H1 (cell line): ENCODE measurements around the gene PTPRD. TPM values are rescaled to one million over a fixed set of nuclear protein-coding genes. Genes with fewer than 3 reads are reported as not detected.
A peak's percentile ranks its signal among the peaks of the same experiment; 100 is the strongest.

Source experiments
- CTCF ChIA-PET: fragments of 300-600 bp; sonication (Branson Sonifier 250); formaldehyde crosslinking; loops from one replicate; lab custom pipeline; 2021; ENCODE audit not compliant: partially characterized antibody; lab: Charles Lee
- POLR2A ChIA-PET: fragments of 300-600 bp; sonication (Branson Sonifier 250); formaldehyde crosslinking; loops from one replicate; lab custom pipeline; 2021; ENCODE audit warnings: inconsistent platforms; ENCODE audit not compliant: partially characterized antibody; lab: Charles Lee
- DNase-seq, 2 experiments: peaks; one replicate each; pipeline versions ENCODE4 v3.0.0 to v3.0.0-alpha.2; 2010 to 2022; ENCODE audit warnings: low spot score in 2 of 2, low read depth in 1 of 2, mixed read lengths in 1 of 2
- FAIRE-seq: peaks from 2 replicates; lab custom pipeline; 2011; peaks lifted over from hg19 to GRCh38; lab: Jason Lieb, UNC
- H2AFZ ChIP-seq: 2 replicates; pipeline ENCODE4 v1.8.1; 2012; ENCODE audit warnings: low read length, inconsistent platforms
- H2AK5ac ChIP-seq: 2 replicates; pipeline ENCODE4 v1.6.1; 2013; ENCODE audit warnings: low read depth, low read length
- H2BK120ac ChIP-seq: replicated peaks from 2 replicates; pipeline ENCODE3; 2013; ENCODE audit warnings: low read depth, low read length, inconsistent platforms
- H2BK12ac ChIP-seq: 2 replicates; pipeline ENCODE4 v1.6.1; 2013; ENCODE audit warnings: low read depth, low read length
- H2BK15ac ChIP-seq: 2 replicates; pipeline ENCODE4 v1.6.1; 2013; ENCODE audit warnings: low read length
- H2BK20ac ChIP-seq: 2 replicates; pipeline ENCODE4 v1.6.1; 2013; ENCODE audit warnings: low read length
- H2BK5ac ChIP-seq: 2 replicates; pipeline ENCODE4 v1.6.1; 2013; ENCODE audit warnings: low read depth, low read length
- H3K14ac ChIP-seq: 2 replicates; pipeline ENCODE4 v1.6.1; 2013; ENCODE audit warnings: inconsistent platforms; ENCODE audit not compliant: insufficient read length
- H3K18ac ChIP-seq: 2 replicates; pipeline ENCODE4 v1.6.1; 2013; ENCODE audit warnings: low read length; ENCODE audit errors: extremely low read depth
- H3K23ac ChIP-seq: 2 replicates; pipeline ENCODE4 v1.6.1; 2013; ENCODE audit warnings: inconsistent platforms; ENCODE audit not compliant: insufficient read length
- H3K23me2 ChIP-seq: 2 replicates; pipeline ENCODE4 v1.6.1; 2013; ENCODE audit warnings: low read depth, low read length
- H3K27ac ChIP-seq: 2 replicates; pipeline ENCODE4 v1.6.1; 2011; ENCODE audit warnings: low read depth, low read length, inconsistent platforms
- H3K27me3 ChIP-seq, 4 experiments: replicated peaks in 1 of 4; 1 replicate in 1 of 4; 2 replicates in 3 of 4; pipeline versions ENCODE4 v1.6.1 to v1.8.1; 2011 to 2013; ENCODE audit warnings: low read length in 3 of 4, mild to moderate bottlenecking in 3 of 4, inconsistent platforms in 2 of 4, mixed read lengths in 2 of 4, moderate library complexity in 1 of 4; ENCODE audit not compliant: control insufficient read depth in 3 of 4, insufficient read depth in 3 of 4; ENCODE audit errors: extremely low read depth in 1 of 4
- H3K36me3 ChIP-seq, 4 experiments: 2 replicates each; pipeline versions ENCODE4 v1.6.1 to v1.8.1; 2011 to 2013; ENCODE audit warnings: mild to moderate bottlenecking in 4 of 4, low read length in 3 of 4, moderate library complexity in 2 of 4, control low read depth in 1 of 4, inconsistent platforms in 1 of 4; ENCODE audit not compliant: insufficient read depth in 4 of 4, control insufficient read depth in 2 of 4
- H3K4ac ChIP-seq: replicated peaks from 2 replicates; pipeline ENCODE3; 2013; ENCODE audit warnings: low read length, low read depth, mixed read lengths, inconsistent platforms; ENCODE audit not compliant: insufficient read length
- H3K4me1 ChIP-seq, 4 experiments: replicated peaks in 1 of 4; 1 replicate in 1 of 4; 2 replicates in 3 of 4; pipeline versions ENCODE4 v1.6.1 to v1.8.1; 2011 to 2013; ENCODE audit warnings: low read length in 3 of 4, inconsistent platforms in 2 of 4, mixed read lengths in 1 of 4; ENCODE audit not compliant: insufficient read depth in 4 of 4, control insufficient read depth in 3 of 4
- H3K4me2 ChIP-seq, 2 experiments: 2 replicates each; pipeline versions ENCODE4 v1.6.1 to v1.8.1; 2011 to 2013; ENCODE audit warnings: low read depth in 2 of 2, low read length in 2 of 2, control low read depth in 1 of 2, inconsistent platforms in 1 of 2, mild to moderate bottlenecking in 1 of 2; ENCODE audit not compliant: insufficient read depth in 1 of 2
- H3K4me3 ChIP-seq, 4 experiments: fragments of 200-600, 300-600 bp in 1 of 4; sonication (generic), shearing (Covaris generic), sonication (Bioruptor Twin) in 1 of 4; 2 replicates each; pipeline versions ENCODE4 v1.5.1 to v1.8.1; 2011 to 2016; ENCODE audit warnings: low read length in 4 of 4, low read depth in 3 of 4, control low read depth in 2 of 4, inconsistent platforms in 2 of 4, mild to moderate bottlenecking in 2 of 4, mixed read lengths in 1 of 4, moderate library complexity in 1 of 4; ENCODE audit not compliant: insufficient read depth in 2 of 4; ENCODE audit errors: extremely low read depth in 1 of 4
- H3K56ac ChIP-seq: replicated peaks from 2 replicates; pipeline ENCODE3; 2013; ENCODE audit warnings: low read depth, mild to moderate bottlenecking, mixed read lengths, low read length, inconsistent platforms; ENCODE audit not compliant: insufficient read length
- H3K79me1 ChIP-seq: 2 replicates; pipeline ENCODE4 v1.6.1; 2013; ENCODE audit warnings: low read depth, low read length, control low read depth
- H3K79me2 ChIP-seq, 2 experiments: 2 replicates each; pipeline versions ENCODE4 v1.6.1 to v1.8.1; 2012 to 2013; ENCODE audit warnings: low read length in 2 of 2, mild to moderate bottlenecking in 2 of 2, inconsistent platforms in 1 of 2; ENCODE audit not compliant: insufficient read depth in 2 of 2, control insufficient read depth in 1 of 2
- H3K9ac ChIP-seq, 4 experiments: replicated peaks in 1 of 4; 1 replicate in 1 of 4; 2 replicates in 3 of 4; pipeline versions ENCODE4 v1.6.1 to v1.8.1; 2011 to 2013; ENCODE audit warnings: low read depth in 3 of 4, low read length in 3 of 4, control low read depth in 2 of 4, mild to moderate bottlenecking in 2 of 4, moderate library complexity in 2 of 4, inconsistent platforms in 1 of 4; ENCODE audit errors: extremely low read depth in 1 of 4
- H3K9me3 ChIP-seq, 2 experiments: 2 replicates each; pipeline versions ENCODE4 v1.6.1 to v1.8.1; 2012 to 2013; ENCODE audit warnings: mild to moderate bottlenecking in 2 of 2, moderate library complexity in 2 of 2, control low read depth in 1 of 2, inconsistent platforms in 1 of 2, low read depth in 1 of 2, low read length in 1 of 2, mixed read lengths in 1 of 2; ENCODE audit not compliant: insufficient read depth in 2 of 2
- H4K20me1 ChIP-seq, 2 experiments: replicated peaks in 1 of 2; 2 replicates each; pipeline versions ENCODE3 to v1.8.1; 2011 to 2013; ENCODE audit warnings: inconsistent platforms in 2 of 2, low read length in 2 of 2, mild to moderate bottlenecking in 1 of 2; ENCODE audit not compliant: insufficient read depth in 2 of 2, control insufficient read depth in 1 of 2
- H4K5ac ChIP-seq: 2 replicates; pipeline ENCODE4 v1.6.1; 2013; ENCODE audit warnings: low read length, low read depth, mixed read lengths, inconsistent platforms; ENCODE audit not compliant: insufficient read length
- H4K8ac ChIP-seq: 2 replicates; pipeline ENCODE4 v1.8.0; 2013; ENCODE audit warnings: mild to moderate bottlenecking, moderate library complexity, low read length, inconsistent platforms; ENCODE audit not compliant: insufficient read depth; ENCODE audit errors: extremely low read depth
- H4K91ac ChIP-seq: replicated peaks from 2 replicates; pipeline ENCODE3; 2013; ENCODE audit warnings: low read length, mixed read lengths, inconsistent platforms; ENCODE audit not compliant: insufficient read length
- CBX5 ChIP-seq: fragments of 300-800, 300-1000 bp; sonication (generic); IDR thresholded peaks from 2 replicates; pipeline ENCODE4 v1.7.1; 2016; ENCODE audit warnings: antibody characterized with exemption, low read length, low read depth
- EGR1 ChIP-seq: IDR thresholded peaks from 2 replicates; pipeline ENCODE4 v1.6.1; 2011; ENCODE audit warnings: low read depth, low read length, borderline replicate concordance
- GABPA ChIP-seq: IDR thresholded peaks from 2 replicates; pipeline ENCODE4 v1.6.1; 2011; ENCODE audit warnings: mild to moderate bottlenecking, low read length, moderate library complexity, borderline replicate concordance; ENCODE audit not compliant: insufficient read depth
- RFX5 ChIP-seq: IDR thresholded peaks from 2 replicates; pipeline ENCODE4 v1.6.1; 2011; ENCODE audit warnings: low read depth, low read length, improper control_type of control experiment, borderline replicate concordance
- SP2 ChIP-seq: IDR thresholded peaks from 2 replicates; pipeline ENCODE4 v1.6.1; 2012; ENCODE audit warnings: mild to moderate bottlenecking, low read length, inconsistent platforms
- SRF ChIP-seq: IDR thresholded peaks from 2 replicates; pipeline ENCODE4 v1.6.1; 2011; ENCODE audit warnings: mild to moderate bottlenecking, low read depth, low read length, moderate library complexity
- SUZ12 ChIP-seq: fragments of 200-600 bp; sonication (generic); IDR thresholded peaks from 2 replicates; pipeline ENCODE4 v1.6.1; 2012; ENCODE audit warnings: mild to moderate bottlenecking, inconsistent platforms, low read length, moderate library complexity, mixed read lengths
- TEAD4 ChIP-seq: IDR thresholded peaks from 2 replicates; pipeline ENCODE4 v1.6.1; 2012; ENCODE audit warnings: low read depth, low read length, inconsistent platforms, mixed read lengths
- WGBS, 2 experiments: shearing (Covaris generic) in 1 of 2; methylation state at CpG; one replicate each; pipeline versions ENCODE4 v1.1.6 to v1.1.7; 2013 to 2015; ENCODE audit warnings: low lambda C conversion rate in 2 of 2, mixed read lengths in 2 of 2, inconsistent platforms in 1 of 2, low coverage in 1 of 2, missing lambda C conversion rate in 1 of 2; ENCODE audit not compliant: insufficient replicate concordance in 2 of 2, insufficient coverage in 1 of 2, insufficient read length in 1 of 2; ENCODE audit errors: extremely low coverage in 1 of 2, missing lambda C conversion rate in 1 of 2; 5-methylcytosine and 5-hydroxymethylcytosine counted together
- polyA plus RNA-seq, 7 experiments: library from polyadenylated mRNA; depleted of rRNA in 3 of 7; stranded (reverse) in 5 of 7; unstranded in 2 of 7; fragments of >200 nt in 5 of 7; fragments of 200-250 nt in 2 of 7; gene quantifications; 1 replicate in 5 of 7; 2 replicates in 1 of 7; 4 replicates in 1 of 7; pipeline versions ENCODE4 v1.2.1 to v1.2.3, GENCODE V29; 2011 to 2013; ENCODE audit warnings: missing spikeins in 2 of 7, mixed read lengths in 2 of 7
- total RNA-seq: library from RNA; stranded (reverse); fragmentation: NEBNext Ultra II Directional; extraction: Animal tissue kit (Norgen Biotek cat#: 25700); gene quantifications from 2 replicates; pipeline ENCODE4 v1.2.1, GENCODE V29; 2021
- TF ChIP-seq, protein P1 (sequence below): IDR thresholded peaks from 2 replicates; pipeline ENCODE4 v1.6.1; 2011; ENCODE audit warnings: low read length, improper control_type of control experiment

PTPRD gene
- total and polyA plus RNA-seq, 2 of the 8 experiments (the other 6 are each of a cell fraction or from before 2014, with no cell fraction given): 17.2 to 77.0 TPM

DNA sequence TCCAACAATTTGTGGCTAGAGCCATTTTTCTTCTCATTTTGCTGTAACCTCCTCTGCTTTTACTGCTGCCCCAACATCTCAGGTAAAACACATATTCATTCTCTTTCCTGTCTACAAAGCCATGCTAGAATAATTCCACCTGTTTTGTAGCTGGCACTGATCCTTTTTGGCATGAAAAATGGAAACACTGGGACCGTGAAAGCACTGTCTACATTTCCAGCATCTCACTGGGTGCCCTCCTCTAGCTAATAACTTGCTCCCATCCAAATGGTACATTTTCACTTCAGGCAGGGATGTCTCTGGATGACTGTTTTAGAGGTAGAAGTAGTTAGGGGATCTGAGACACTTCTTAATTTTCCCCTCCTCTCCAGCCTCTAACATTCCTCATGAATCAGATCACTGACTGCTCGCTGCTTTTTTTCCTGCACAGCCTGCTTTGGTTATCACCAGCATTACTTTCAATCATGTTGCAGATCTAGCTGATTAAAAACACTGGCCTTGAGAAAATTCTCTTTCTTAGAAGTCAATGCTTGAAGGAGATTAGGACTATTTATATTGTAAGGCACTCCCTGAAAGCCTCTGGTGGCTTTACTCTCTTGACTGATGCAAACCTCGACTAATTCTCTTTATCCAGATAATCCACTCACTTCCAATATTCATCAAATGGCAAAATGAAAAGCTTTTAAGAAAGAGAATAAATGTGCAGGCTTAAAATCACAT, 1500.6 kb downstream of the PTPRD start:
- Histone ChIP-seq H4K5ac (no peak overlapping the region), H3K4me2 (no peak overlapping the region), H3K4ac (no peak overlapping the region), H3K9me3 (no peaks in the 10 kb centered on the region), H3K79me2 (no peaks in the 10 kb centered on the region), H3K56ac (no peak overlapping the region), H2BK12ac (no peak overlapping the region), H3K18ac (no peak overlapping the region), H4K91ac (no peak overlapping the region), H3K9ac (no peak overlapping the region), H3K23ac (no peak overlapping the region), H3K4me3 (no peak overlapping the region), H3K79me1 (no peaks in the 10 kb centered on the region), H3K23me2 (no peaks in the 10 kb centered on the region), H3K27me3 (no peaks in the 10 kb centered on the region), H4K20me1 (no peaks in the 10 kb centered on the region), H2AFZ (peak overlapping the region; percentile 51; the same call in 1 of the 2 replicates), H3K4me1 (peaks cover 0 to 3% (median 0%) of the 10 kb centered on the region in 4 experiments; a peak in 1 of 7 replicates), H2AK5ac (no peak overlapping the region), H2BK20ac (no peak overlapping the region), H2BK120ac (no peak overlapping the region), H2BK5ac (no peak overlapping the region), H2BK15ac (no peak overlapping the region), H3K27ac (no peak overlapping the region), H3K14ac (no peak overlapping the region), H4K8ac (no peak overlapping the region), H3K36me3 (no peaks in the 10 kb centered on the region)
- ChIA-PET POLR2A (no interaction called here), CTCF (interaction anchor here (0.5 kb wide), 1 partner anchor 133 kb away, joined by 3 read pairs; no protein-coding TSS in a partner anchor)
- 92% methylated on average over 3 of the region's 3 CpGs; no CpG with 5 or more reads in 1 of the 2 experiments for WGBS, 2 experiments
- FAIRE-seq (no peak), DNase-seq (no peak)
- TF ChIP-seq EGR1 (no peak), TEAD4 (no peak), GABPA (no peak), SUZ12 (no peak), SP2 (no peak), CBX5 (no peak), SRF (no peak), RFX5 (no peak)
- TF ChIP-seq, protein P1, sequence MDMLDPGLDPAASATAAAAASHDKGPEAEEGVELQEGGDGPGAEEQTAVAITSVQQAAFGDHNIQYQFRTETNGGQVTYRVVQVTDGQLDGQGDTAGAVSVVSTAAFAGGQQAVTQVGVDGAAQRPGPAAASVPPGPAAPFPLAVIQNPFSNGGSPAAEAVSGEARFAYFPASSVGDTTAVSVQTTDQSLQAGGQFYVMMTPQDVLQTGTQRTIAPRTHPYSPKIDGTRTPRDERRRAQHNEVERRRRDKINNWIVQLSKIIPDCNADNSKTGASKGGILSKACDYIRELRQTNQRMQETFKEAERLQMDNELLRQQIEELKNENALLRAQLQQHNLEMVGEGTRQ: no peak
